ENCODE measurements around the gene SYTL3.

DNA sequence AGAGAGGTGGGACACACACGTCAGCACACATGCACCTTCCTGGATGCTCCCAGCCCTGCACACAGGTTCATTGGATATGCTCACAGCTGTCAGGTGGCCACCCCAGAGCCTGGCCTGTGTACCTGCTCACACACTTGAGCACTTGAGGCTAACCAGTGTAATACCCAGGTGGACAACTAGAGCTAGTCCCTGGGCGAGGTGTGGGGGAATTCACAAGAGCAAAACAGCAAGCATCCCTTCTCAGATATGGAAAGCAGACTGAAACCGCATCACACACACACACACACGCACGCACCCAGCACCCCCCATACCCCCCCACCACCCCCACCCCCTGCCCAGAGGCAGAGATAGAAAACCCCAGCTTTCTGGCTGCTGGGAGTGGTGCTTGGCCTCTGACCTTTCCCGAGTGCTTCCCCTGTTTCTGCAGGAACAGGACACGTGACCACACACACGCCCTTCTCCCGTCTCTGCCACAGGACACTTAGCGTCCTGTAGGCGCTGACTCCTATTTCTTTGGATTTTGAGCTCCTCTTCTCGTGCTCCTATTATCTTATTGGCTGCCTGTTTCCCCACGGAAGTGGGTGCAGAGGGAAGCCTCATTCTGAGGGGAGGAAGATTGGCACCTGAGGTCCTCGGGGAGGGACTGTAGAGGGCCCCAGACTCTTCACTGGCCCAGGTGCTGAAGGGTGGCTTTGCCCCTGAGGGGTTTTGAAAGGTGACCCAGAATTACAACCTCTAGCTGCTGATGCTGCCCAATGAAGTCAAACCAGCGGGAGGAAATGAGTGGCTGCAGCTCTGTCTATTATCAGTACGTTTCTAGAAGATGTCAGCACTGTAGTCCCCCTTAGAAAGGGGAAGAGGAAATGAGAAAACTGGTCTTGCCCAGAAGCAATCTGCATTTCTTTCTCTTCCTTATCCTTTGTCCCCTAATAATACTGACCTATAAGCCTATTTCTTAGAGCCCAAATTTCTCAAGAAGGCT is 65.8 kb downstream of the SYTL3 start:
- TF ChIP-seq, protein P1, sequence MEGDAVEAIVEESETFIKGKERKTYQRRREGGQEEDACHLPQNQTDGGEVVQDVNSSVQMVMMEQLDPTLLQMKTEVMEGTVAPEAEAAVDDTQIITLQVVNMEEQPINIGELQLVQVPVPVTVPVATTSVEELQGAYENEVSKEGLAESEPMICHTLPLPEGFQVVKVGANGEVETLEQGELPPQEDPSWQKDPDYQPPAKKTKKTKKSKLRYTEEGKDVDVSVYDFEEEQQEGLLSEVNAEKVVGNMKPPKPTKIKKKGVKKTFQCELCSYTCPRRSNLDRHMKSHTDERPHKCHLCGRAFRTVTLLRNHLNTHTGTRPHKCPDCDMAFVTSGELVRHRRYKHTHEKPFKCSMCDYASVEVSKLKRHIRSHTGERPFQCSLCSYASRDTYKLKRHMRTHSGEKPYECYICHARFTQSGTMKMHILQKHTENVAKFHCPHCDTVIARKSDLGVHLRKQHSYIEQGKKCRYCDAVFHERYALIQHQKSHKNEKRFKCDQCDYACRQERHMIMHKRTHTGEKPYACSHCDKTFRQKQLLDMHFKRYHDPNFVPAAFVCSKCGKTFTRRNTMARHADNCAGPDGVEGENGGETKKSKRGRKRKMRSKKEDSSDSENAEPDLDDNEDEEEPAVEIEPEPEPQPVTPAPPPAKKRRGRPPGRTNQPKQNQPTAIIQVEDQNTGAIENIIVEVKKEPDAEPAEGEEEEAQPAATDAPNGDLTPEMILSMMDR (IDR thresholded peaks at IDR 0.05), result no peak
- TF ChIP-seq POLR2A (IDR thresholded peaks at IDR 0.05) (no peak), EP300 (IDR thresholded peaks at IDR 0.05) (no peak)

All from suprapubic skin (tissue), 3 donors.